T follicular helper cell (primary cell): Measurements from ENCODE around the gene PMM1.
"Not testable (repeated sequence)": the region's sequence is repeated elsewhere in the genome, so short reads cannot be mapped to it uniquely, and the experiment has no call there.

ENCODE experiments used
- DNase-seq: peaks from one replicate; pipeline ENCODE4 v3.0.0-alpha.2; 2020; ENCODE audit warnings: low read depth
- total RNA-seq, 2 experiments: gene quantifications; one replicate each; lab custom pipeline; 2026; lab: John Stamatoyannopoulos, UW

Gene PMM1
- total RNA-seq, result 8.1 to 20.1 reads per million in 2 experiments

DNA sequence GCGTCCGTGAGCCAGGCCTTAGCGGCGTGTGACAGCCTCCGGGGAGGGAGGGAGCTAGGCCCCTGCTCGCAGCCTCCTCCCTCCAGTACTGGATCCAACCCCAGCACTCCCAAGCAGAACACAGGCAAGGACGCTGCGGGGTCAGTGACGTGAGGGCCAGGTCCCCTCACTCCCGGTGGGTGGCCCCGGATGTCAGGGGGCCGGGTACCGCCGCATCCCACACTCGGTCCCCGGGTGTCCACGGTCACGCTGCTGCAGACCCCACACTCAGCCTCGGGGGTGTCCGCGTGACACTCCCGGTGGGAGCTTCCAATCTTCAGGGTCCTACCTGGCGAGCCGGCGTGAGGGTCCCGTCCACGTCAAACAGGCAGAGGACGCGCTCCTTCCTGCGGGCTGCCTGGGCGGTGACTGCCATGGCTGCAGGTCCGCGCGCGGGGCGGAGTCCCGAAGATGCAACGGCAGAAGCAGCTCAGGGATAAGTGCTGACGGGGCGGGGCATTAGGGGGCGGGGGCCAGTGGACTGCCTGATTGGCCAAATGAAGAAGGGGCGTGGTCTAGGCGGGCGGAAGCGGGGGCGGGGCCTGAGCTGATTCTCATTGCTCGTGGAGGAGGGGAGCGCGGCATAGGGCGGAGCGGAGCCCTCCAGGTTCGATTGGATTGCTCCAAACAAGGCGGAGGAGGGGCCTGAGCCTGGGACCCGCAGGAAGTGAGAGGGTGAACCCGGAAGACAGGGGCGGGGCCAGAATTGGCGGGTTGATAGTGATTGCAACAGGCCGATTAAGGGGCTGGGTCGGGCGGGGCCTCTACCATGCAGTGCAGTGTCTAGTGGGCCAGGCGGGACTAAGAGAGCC, at the start of gene PMM1:
PMM1 (minus strand) TSS at position 450 of the 851 bp plus-strand sequence; CDS start at position 415, 35 bp downstream.
- peak; percentile 100 for DNase-seq

GRCh38 chr22:41638748-41639147, 49.1 kb upstream of the PMM1 start:
- no peak for DNase-seq

DNA sequence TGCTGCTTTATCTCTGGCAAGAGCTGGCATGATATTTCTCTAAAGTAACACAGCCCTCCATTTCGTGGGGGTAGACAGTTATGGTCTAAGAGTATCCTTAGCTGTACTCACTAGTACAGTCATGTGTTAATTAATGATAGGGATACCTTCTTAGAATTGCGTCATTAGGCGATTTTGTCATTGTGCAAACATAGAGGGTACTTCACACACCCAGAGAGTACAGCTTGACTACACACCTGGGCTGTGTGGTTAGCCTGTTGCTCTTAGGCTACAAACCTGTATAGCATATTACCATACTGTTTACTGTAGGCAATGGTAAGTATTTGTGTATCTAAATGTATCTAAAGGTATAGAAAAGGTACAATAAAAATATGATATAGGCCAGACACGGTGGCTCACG, 48.5 kb upstream of the PMM1 start:
- DNase-seq, result no peak

DNA sequence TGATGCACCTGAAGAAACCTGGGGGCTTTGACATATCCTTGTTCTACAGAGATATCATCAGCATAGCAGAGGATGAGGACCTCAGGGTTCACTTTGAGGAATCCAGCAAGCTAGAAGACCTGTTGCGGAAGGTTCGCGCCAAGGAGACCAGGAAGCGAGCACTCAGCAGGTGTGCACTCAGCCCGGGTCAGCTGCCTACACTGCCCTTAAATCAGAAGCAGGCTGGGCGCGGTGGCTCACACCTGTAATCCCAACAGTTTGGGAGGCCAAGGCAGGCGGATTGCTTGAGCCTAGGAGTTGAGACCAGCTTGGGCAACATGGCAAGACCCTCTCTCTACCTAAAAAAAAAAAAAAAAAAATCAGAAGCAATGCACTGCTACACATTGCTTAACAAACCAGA, 48.0 kb upstream of the PMM1 start:
- DNase-seq, result not testable (repeated sequence)

- no peak for DNase-seq
Measured at GRCh38 chr22:41636467-41636866, 46.8 kb upstream of the PMM1 start.

GRCh38 chr22:41634610-41635009, 45.0 kb upstream of the PMM1 start:
- not testable (repeated sequence) for DNase-seq

GRCh38 chr22:41631615-41632014, 42.0 kb upstream of the PMM1 start:
- DNase-seq, result not testable (repeated sequence)

GRCh38 chr22:41631115-41631514, 41.5 kb upstream of the PMM1 start:
- not testable (repeated sequence) for DNase-seq

- no peak for DNase-seq
Measured at GRCh38 chr22:41625577-41625976, 35.9 kb upstream of the PMM1 start.

GRCh38 chr22:41621911-41622179, 32.2 kb upstream of the PMM1 start:
- DNase-seq, result no peak

DNA sequence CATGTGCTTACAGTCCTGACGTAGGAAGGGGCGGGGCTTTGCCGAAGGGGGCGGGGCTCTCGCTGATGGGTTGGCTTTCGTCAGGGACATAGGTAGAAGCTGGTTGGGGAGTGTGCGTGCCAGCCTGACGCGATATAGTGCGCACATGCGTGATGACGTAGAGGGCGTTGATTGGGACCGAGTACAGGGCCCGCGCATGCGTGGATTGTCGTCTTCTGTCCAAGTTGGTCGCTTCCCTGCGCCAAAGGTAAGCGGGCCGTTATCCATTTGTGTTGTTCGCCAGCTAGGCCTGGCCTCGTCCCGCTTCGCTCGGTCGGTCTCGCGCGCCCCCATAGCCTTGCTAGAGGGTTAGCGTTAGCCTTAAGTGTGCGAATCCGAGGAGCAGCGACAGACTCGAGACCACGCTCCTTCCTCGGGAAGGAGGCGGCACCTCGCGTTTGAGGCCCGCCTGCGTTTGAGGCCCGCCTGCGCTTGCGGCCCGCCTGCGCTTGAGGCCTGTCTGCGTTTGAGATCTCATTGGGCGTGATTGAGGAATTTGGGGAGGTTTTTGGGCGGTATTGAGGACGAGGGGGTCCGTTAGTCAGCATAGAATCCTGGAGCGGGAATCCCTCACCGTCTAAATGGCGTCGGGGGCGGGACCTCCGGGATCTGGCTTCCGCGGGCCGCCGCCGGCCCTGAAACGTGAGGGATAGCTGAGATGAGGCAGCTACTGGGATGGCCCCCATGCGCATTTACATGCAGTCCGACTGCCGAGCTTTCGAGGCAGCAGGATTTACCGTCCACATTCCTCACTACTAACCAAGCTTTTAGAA, 31.7 kb upstream of the PMM1 start, which contains the start of gene XRCC6:
XRCC6 (plus strand) TSS at position 197 of the 812 bp plus-strand sequence. CDS start 710 bp downstream, outside the sequence.
- peak; percentile 100 for DNase-seq

DNA sequence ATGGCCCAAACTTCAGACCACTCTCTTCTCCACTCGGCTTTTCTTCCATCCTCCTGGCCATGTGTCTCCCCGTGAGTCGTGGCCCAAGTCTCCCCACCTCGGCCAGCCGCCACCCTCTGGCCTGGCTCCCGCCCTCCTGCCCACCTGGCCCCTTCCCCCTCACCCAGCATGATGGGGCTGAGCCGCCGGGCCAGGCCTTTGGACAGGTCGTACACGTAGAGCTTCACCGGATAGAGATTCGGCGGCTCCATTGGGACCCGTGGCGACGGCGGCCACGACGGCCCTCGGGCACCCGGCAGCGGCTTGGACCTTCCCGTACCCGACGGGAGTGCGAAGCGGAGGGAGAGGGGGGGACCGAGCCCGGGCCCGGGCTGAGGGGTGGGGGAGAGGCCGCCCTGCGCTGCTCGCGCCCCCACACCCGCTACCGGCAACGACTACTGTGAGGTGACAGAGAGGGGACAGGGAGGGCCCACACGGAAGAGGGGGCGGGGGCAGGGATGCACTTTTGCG, 31.0 kb upstream of the PMM1 start, which contains the start of gene DESI1:
DESI1 (minus strand) TSS at position 455 of the 510 bp plus-strand sequence; CDS start at position 251, 204 bp downstream.
- no peak for DNase-seq

DNA sequence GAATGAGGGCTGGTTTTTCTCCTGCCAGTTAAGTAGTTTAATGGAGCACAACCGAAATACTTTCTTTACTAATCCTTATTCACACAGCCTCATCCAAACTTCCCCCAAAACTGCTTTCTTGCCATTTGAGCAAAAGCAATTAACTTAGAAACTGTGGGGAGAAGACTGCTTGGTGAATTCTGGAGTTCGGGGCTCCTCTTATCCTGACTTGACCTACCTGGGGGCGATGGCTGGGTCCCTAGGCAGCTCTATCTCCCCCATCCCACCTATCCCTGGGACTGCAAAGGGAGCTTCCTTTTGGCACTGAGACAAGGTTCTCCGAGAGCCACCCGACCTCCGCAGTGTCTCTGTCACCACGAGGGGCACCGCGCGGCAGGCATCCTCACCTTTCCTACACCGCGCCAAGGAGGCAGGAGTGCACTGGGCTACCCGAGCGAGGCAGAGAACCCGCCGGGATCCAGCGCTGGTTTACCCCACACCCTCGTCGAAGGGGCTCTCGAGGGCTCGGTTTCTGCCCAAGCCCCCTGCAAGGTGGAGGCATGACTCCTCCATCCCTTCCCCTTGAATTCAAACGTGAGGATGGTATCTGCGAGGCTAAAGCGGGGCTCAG, 30.4 kb upstream of the PMM1 start:
- DNase-seq, result peak; percentile 27

DNA sequence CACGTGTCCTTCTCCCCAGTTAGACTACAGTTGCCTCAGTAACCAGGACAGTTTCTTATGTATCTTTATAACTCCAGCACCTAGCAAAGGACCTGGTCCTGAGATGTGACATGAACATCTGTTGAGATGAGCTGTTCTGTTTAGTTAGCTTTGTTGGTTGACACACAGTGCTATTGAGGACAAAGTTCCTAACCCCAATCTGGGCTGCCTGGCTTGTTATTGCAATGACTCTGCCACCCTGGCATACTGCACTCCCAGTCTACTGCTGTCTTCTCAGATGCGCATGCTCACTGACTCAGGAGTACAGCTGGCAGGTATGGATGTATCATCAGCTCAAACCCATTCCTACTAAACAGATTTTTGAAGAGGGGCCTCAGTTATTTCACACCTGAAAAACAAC, 23.8 kb upstream of the PMM1 start:
- DNase-seq, result no peak

DNA sequence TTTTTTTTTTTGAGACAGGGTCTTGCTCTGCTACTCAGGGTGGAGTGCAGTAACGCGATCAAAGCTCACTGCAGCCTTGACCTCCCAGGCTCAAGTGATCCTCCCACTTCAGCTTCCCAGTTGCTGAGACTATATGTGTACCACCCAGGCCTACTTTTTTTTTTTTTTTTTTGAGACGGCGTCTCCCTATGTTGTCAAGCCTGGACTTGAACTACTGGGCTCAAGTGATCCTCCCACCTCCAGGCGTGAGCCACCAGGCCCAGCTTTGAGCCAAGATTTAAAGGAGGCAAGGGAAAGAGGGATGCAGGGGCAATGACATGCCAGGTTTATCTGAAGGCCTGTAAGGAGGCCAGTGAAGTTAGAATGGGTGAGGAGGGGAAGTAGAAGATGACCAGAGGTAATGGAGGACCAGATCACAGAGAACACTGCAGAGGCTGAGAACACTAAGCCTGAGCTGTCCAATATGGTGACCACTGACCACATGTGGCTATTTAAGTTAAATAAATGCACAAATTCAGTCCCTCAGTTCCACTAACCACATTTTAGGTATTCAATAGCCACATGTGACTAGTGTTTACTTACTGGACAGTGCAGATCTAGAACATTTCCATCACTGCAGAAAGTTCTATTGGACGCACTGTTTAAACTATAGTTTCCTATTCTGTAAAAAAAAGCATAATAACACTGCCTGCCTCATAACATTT, 23.1 kb upstream of the PMM1 start:
- DNase-seq, result no peak

DNA sequence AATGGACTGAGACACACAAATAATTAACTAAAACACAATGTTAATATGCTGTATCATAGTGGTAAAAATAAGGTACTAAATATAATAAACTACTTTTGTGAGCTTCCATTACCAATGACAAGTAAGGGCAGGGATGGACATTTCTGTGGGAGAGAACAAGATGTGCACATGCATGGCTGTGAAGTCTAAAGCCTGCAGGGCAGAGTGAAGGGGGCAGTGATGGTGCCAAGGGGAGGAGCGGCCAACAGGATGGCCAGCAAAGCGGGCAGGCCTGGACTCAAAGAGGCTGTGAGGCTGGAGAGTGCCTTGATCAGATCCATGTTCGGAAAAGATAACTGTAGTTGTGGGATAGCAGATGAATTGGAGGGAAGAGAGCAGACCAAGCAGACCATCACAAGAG, 18.7 kb upstream of the PMM1 start:
- DNase-seq, result no peak

- DNase-seq, result peak; percentile 11
Measured at GRCh38 chr22:41603873-41604332, 14.3 kb upstream of the PMM1 start.

DNA sequence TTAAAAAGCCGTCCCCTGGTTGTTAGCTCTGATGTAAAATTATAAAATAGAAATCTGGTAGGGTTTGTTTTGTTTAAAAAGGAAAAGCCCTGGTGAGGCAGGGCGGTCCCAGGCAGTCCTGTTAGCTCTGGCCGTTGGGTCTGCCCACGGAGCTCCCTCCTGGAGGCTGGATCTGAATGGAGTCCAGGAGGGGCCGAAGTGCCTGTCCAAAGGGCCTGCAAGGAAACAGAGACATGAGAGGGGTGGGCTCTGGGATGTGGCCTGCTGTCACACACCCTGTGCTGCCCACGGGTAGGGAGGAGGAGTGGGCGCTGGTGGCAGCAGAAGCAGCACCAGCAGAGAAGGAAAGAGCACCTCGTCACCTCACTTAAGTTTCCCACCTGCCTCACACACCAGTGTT, 11.3 kb upstream of the PMM1 start:
- no peak for DNase-seq

GRCh38 chr22:41598891-41599635, 9.4 kb upstream of the PMM1 start:
- DNase-seq, result no peak

- DNase-seq, result no peak
Measured at GRCh38 chr22:41598081-41598480, 8.4 kb upstream of the PMM1 start.

DNA sequence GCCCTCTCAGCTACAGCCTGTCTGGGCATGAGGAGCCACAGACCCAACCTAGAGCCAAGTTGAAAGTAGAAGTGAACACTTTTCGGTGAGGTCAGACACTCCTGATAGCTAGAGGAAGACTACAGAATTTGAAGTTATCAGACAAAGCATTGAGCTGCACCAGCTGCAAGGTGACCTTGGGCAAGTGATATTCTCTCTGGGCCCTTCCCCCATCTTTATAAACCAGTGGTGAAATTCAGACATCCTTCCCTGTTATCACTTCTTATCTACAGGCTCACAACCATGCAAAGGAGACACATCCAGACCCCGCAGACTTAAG, 8.0 kb upstream of the PMM1 start:
- DNase-seq, result no peak
